PC-9 (cell line): ENCODE data around the gene ZNF157. TPM values are rescaled to one million over a fixed set of nuclear protein-coding genes. Genes with fewer than 3 reads are reported as not detected.

ENCODE experiments used
- Bru-seq: library from RNA; stranded (reverse); fragments of 400-500 nt; gene quantifications from one replicate; lab custom pipeline; 2021; lab: Mats Ljungman, UMichigan
- BruChase-seq, 2 experiments: library from RNA; stranded (reverse); fragments of 400-500 nt; gene quantifications; one replicate each; lab custom pipeline; 2021; lab: Mats Ljungman, UMichigan
- BruUV-seq: library from RNA; stranded (reverse); fragments of 400-500 nt; replicated peaks from 2 replicates; lab custom pipeline; 2021; lab: Mats Ljungman, UMichigan
- CTCF ChIA-PET: fragments of 300-600 bp; sonication (Branson Sonifier 250); formaldehyde crosslinking; loops from one replicate; lab custom pipeline; 2022; ENCODE audit warnings: antibody characterized with exemption; lab: Charles Lee
- POLR2A ChIA-PET: fragments of 300-600 bp; sonication (Branson Sonifier 250); formaldehyde crosslinking; loops from one replicate; lab custom pipeline; 2022; ENCODE audit warnings: antibody characterized with exemption; ENCODE audit not compliant: unreplicated experiment; lab: Charles Lee
- DNase-seq, 2 experiments: peaks; one replicate each; pipeline versions ENCODE4 v3.0.0 to v3.0.0-alpha.2; 2015 to 2022; ENCODE audit warnings: mixed read lengths in 1 of 2
- H2AFZ ChIP-seq: fragments of 200-600 bp; sonication (generic); 2 replicates; pipeline ENCODE4 v1.8.1; 2017; ENCODE audit warnings: antibody characterized with exemption
- H3F3A ChIP-seq: fragments of 200-600 bp; sonication (generic); 2 replicates; pipeline ENCODE4 v1.8.1; 2017; ENCODE audit warnings: antibody characterized with exemption, mild to moderate bottlenecking, low read depth; ENCODE audit not compliant: insufficient read depth
- H3K27ac ChIP-seq: fragments of 200-600 bp; sonication (generic); 2 replicates; pipeline ENCODE4 v1.6.1; 2016; ENCODE audit warnings: mixed run types
- H3K27me3 ChIP-seq: fragments of 200-600 bp; sonication (generic); 2 replicates; pipeline ENCODE4 v1.6.1; 2016; ENCODE audit warnings: low read depth, mixed run types; ENCODE audit not compliant: insufficient read depth
- H3K36me3 ChIP-seq: fragments of 200-600 bp; sonication (generic); 2 replicates; pipeline ENCODE4 v1.6.1; 2016; ENCODE audit warnings: low read depth, mixed run types
- H3K4me1 ChIP-seq: fragments of 200-600 bp; sonication (generic); replicated peaks from 2 replicates; pipeline ENCODE4 v1.6.1; 2016; ENCODE audit warnings: mixed run types; ENCODE audit not compliant: insufficient read depth
- H3K4me2 ChIP-seq: fragments of 200-600 bp; sonication (generic); 2 replicates; pipeline ENCODE4 v1.6.1; 2017; ENCODE audit warnings: mixed run types
- H3K4me3 ChIP-seq: fragments of 200-600 bp; sonication (generic); 2 replicates; pipeline ENCODE4 v1.6.1; 2016; ENCODE audit warnings: mixed run types
- H3K79me2 ChIP-seq: fragments of 200-600 bp; sonication (generic); 2 replicates; pipeline ENCODE4 v1.6.1; 2017; ENCODE audit warnings: low read depth, mixed run types
- H3K9me2 ChIP-seq: fragments of 200-600 bp; sonication (generic); 2 replicates; pipeline ENCODE4 v1.8.1; 2017; ENCODE audit warnings: mild to moderate bottlenecking; ENCODE audit not compliant: insufficient read depth
- H3K9me3 ChIP-seq: fragments of 200-600 bp; sonication (generic); 2 replicates; pipeline ENCODE4 v1.8.1; 2016; ENCODE audit warnings: low read depth; ENCODE audit not compliant: insufficient read depth
- H4K20me1 ChIP-seq: fragments of 200-600 bp; sonication (generic); 2 replicates; pipeline ENCODE4 v1.8.1; 2017; ENCODE audit not compliant: insufficient read depth
- EZH2 ChIP-seq: fragments of 200-600 bp; sonication (generic); IDR thresholded peaks from 2 replicates; pipeline ENCODE4 v1.8.0; 2017; ENCODE audit warnings: antibody characterized with exemption, low read depth
- intact Hi-C: fragments of 100-400 bp; cut with micrococcal nuclease; formaldehyde crosslinking; loops from one replicate; pipeline ENCODE4 v1.10.0; 2022; ENCODE audit not compliant: unreplicated experiment
- long read RNA-seq: library from polyadenylated mRNA; stranded (forward); transcript quantifications from one replicate; pipeline ENCODE4 v2.0.0, GENCODE V29; 2022
- total RNA-seq: library from RNA; stranded (reverse); gene quantifications from 2 replicates; pipeline ENCODE4 v1.2.3, GENCODE V29; 2021
- TF ChIP-seq, protein P1 (sequence below): fragments of 200-600 bp; sonication (generic); conservative IDR thresholded peaks from 2 replicates; pipeline ENCODE4 v1.6.1; 2017; ENCODE audit warnings: mixed run types, antibody characterized with exemption, mild to moderate bottlenecking, moderate library complexity

Gene ZNF157
- not detected in 2 replicates for total RNA-seq
- percentile 23 among the genes with signal in this experiment for Bru-seq, nascent RNA
- percentile 18 among the genes with signal in this experiment for BruChase-seq, experiment 1, labeled RNA remaining after a 2-hour chase
- BruChase-seq, experiment 2, labeled RNA remaining after a 6-hour chase = percentile 18 among the genes with signal in this experiment
- long read RNA-seq = 0 reads

- Histone ChIP-seq H2AFZ (no peak within 1 kb of the TSS), H4K20me1 (no peaks in the 10 kb centered on the region), H3K4me2 (no peak within 1 kb of the TSS), H3K27me3 (no peaks in the 10 kb centered on the region), H3K79me2 (no peaks in the 10 kb centered on the region), H3K4me3 (no peak within 1 kb of the TSS), H3K9me3 (no peaks in the 10 kb centered on the region), H3F3A (no peaks in the 10 kb centered on the region), H3K36me3 (no peaks in the 10 kb centered on the region), H3K4me1 (no peaks in the 10 kb centered on the region), H3K27ac (no peak within 1 kb of the TSS), H3K9me2 (no peaks in the 10 kb centered on the region)
- TF ChIP-seq EZH2 = no peak
- TF ChIP-seq, protein P1, sequence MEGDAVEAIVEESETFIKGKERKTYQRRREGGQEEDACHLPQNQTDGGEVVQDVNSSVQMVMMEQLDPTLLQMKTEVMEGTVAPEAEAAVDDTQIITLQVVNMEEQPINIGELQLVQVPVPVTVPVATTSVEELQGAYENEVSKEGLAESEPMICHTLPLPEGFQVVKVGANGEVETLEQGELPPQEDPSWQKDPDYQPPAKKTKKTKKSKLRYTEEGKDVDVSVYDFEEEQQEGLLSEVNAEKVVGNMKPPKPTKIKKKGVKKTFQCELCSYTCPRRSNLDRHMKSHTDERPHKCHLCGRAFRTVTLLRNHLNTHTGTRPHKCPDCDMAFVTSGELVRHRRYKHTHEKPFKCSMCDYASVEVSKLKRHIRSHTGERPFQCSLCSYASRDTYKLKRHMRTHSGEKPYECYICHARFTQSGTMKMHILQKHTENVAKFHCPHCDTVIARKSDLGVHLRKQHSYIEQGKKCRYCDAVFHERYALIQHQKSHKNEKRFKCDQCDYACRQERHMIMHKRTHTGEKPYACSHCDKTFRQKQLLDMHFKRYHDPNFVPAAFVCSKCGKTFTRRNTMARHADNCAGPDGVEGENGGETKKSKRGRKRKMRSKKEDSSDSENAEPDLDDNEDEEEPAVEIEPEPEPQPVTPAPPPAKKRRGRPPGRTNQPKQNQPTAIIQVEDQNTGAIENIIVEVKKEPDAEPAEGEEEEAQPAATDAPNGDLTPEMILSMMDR = no peak
- no peak for DNase-seq
- POLR2A ChIA-PET = no interaction called here
- intact Hi-C loops = no loop called here
- CTCF ChIA-PET = interaction anchor here (0.6 kb wide), 1 partner anchor 350 kb away, joined by 3 read pairs; no protein-coding TSS in a partner anchor
- BruUV-seq = no TSS peak
Observed at GRCh38 chrX:47370278-47370677, at the start of gene ZNF157. ZNF157 (plus strand) TSS chrX:47370578; CDS start chrX:47370669, 91 bp downstream.

- Histone ChIP-seq H3K4me3 (no peak overlapping the region), H3K4me1 (no peaks in the 10 kb centered on the region), H3F3A (no peaks in the 10 kb centered on the region), H3K79me2 (no peaks in the 10 kb centered on the region), H3K9me3 (no peaks in the 10 kb centered on the region), H4K20me1 (no peaks in the 10 kb centered on the region), H3K36me3 (no peaks in the 10 kb centered on the region), H3K4me2 (no peak overlapping the region), H2AFZ (no peak overlapping the region), H3K27me3 (no peaks in the 10 kb centered on the region), H3K9me2 (no peaks in the 10 kb centered on the region), H3K27ac (no peak overlapping the region)
- ChIA-PET POLR2A (no interaction called here), CTCF (no interaction called here)
- BruUV-seq = no TSS peak
- intact Hi-C loops = no loop called here
- DNase-seq = peak in 1 of 2 experiments; percentile 33
- TF ChIP-seq, protein P1 = no peak
- no peak for TF ChIP-seq EZH2
Observed at GRCh38 chrX:47321386-47321785, 49.0 kb upstream of the ZNF157 start.

DNA sequence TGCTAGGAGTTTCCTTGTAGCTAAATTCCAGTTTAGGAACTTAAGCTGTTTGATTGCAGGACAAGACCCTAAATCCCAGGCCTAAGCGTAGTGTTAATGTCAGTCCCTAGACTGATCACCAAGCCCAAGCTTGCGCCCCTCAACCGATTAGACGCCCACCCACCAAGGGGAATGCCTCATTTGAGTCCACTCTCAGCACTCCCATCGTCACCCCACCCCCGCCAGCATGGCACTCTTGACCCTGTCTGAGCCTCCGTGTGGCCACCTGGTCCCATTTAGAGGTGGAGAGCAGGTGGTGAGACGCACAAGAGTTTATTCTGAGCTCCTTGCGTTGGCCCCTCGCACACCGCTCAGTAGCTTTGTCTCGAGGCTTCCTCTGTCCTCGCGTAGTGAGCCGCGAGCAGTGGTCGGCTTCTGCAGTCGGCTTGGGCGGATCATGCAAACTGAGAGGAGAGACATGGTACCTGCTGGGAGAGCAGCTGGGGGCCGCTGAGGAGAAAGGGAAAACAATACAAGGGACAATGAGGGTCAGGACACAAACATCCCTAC lies 48.5 kb upstream of the ZNF157 start:
- H2AFZ ChIP-seq = no peak overlapping the region
- ChIA-PET POLR2A (no interaction called here), CTCF (no interaction called here)
- H3K27me3 ChIP-seq = no peaks in the 10 kb centered on the region
- no peaks in the 10 kb centered on the region for H3K9me3 ChIP-seq
- no peaks in the 10 kb centered on the region for H3K4me1 ChIP-seq
- DNase-seq = no peak
- no peak overlapping the region for H3K4me2 ChIP-seq
- no peak overlapping the region for H3K4me3 ChIP-seq
- no peaks in the 10 kb centered on the region for H4K20me1 ChIP-seq
- intact Hi-C loops = no loop called here
- H3K27ac ChIP-seq = no peak overlapping the region
- TF ChIP-seq, protein P1 = no peak
- no peak for TF ChIP-seq EZH2
- H3F3A ChIP-seq = no peaks in the 10 kb centered on the region
- BruUV-seq = no TSS peak
- no peaks in the 10 kb centered on the region for H3K9me2 ChIP-seq
- no peaks in the 10 kb centered on the region for H3K36me3 ChIP-seq
- no peaks in the 10 kb centered on the region for H3K79me2 ChIP-seq
